IgD-negative memory B cell (primary cell): Measurements from ENCODE around the gene HSF4. TPM values are rescaled to one million over a fixed set of nuclear protein-coding genes. Genes with fewer than 3 reads are reported as not detected.

Experiments
- H3K27ac Mint-ChIP-seq, 3 donors: one replicate each; pipeline ENCODE4 v1.8.0; 2020 to 2022; ENCODE audit warnings: mild to moderate bottlenecking in 3 of 3, mixed read lengths in 3 of 3, moderate library complexity in 1 of 3
- H3K27me3 Mint-ChIP-seq: one replicate; pipeline ENCODE4 v1.8.0; 2021; ENCODE audit warnings: mixed read lengths
- H3K36me3 Mint-ChIP-seq: one replicate; pipeline ENCODE4 v1.8.0; 2020; ENCODE audit warnings: mild to moderate bottlenecking, mixed read lengths
- H3K4me1 Mint-ChIP-seq, 3 donors: one replicate each; pipeline ENCODE4 v1.8.0; 2020 to 2022; ENCODE audit warnings: mixed read lengths in 3 of 3, mild to moderate bottlenecking in 1 of 3
- H3K4me3 Mint-ChIP-seq, 4 donors: one replicate each; pipeline ENCODE4 v1.8.0; 2020 to 2022; ENCODE audit warnings: mild to moderate bottlenecking in 4 of 4, mixed read lengths in 4 of 4, moderate library complexity in 3 of 4
- H3K9me3 Mint-ChIP-seq, 3 donors: one replicate each; pipeline ENCODE4 v1.8.0; 2020 to 2021; ENCODE audit warnings: mixed read lengths in 3 of 3, mild to moderate bottlenecking in 1 of 3
- polyA plus RNA-seq: library from polyadenylated mRNA; unstranded; fragments of 300-500 nt; fragmentation: Illumina TruSeq; gene quantifications from one replicate; pipeline ENCODE4 v1.2.3, GENCODE V29; 2021

The HSF4 gene
- polyA plus RNA-seq, 1 donor from 2014 or later = not detected

DNA sequence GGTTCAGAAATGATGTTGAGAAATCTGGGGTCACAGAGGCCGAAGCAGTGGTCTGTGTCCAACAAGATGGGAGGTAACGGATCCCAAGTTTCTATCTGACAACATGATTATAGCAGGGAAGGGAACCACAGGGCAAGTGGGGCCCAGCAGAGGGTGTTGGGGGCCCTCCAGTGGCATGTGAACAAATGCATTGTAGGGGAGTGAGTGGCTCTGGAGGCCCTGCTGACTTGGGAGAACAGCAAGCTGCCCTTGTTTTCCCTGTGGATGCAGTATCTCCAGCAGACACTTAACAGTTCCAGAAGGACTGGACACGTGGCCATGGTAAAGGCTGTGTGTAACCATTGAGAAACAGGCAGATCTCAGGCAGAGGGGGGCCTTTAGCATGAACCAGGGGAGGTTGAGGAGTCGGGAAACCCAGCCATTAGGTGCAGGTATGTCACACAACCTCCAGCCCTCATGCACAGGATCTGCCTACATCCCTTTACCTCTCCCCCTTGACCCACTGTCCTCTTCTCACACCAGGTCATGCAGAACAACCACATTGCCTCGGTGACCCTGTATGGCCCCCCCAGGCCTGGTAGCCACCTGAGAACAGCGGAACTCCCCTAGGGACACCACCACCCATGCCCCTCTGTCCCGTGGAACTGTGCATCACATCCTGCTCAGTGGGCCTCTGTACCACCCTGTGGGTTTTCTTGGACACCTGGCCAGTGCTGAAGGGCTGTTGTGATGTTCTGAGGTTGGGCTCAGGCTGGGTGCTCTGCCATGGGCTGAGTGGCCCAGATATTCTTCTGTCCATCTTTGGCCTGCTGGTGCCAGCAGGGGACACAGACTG, 17.8 kb upstream of the HSF4 start:
- Mint-ChIP-seq H3K4me3 (no peak overlapping the region), H3K4me1 (peaks cover 1 to 5% (median 3%) of the 10 kb centered on the region in 3 donors), H3K27me3 (peaks cover 6% of the 10 kb centered on the region), H3K36me3 (peaks cover 12% of the 10 kb centered on the region), H3K9me3 (no peaks in the 10 kb centered on the region), H3K27ac (peak overlapping the region in 2 of 3 donors; percentile 32 to 83)

GRCh38 chr16:67147437-67148140, 17.0 kb upstream of the HSF4 start:
- H3K4me1 Mint-ChIP-seq = peaks cover 1 to 5% (median 3%) of the 10 kb centered on the region in 3 donors
- peaks cover 6% of the 10 kb centered on the region for H3K27me3 Mint-ChIP-seq
- peaks cover 12% of the 10 kb centered on the region for H3K36me3 Mint-ChIP-seq
- no peaks in the 10 kb centered on the region for H3K9me3 Mint-ChIP-seq
- H3K27ac Mint-ChIP-seq = peak overlapping the region in 1 of 3 donors; percentile 32
- H3K4me3 Mint-ChIP-seq = no peak overlapping the region

DNA sequence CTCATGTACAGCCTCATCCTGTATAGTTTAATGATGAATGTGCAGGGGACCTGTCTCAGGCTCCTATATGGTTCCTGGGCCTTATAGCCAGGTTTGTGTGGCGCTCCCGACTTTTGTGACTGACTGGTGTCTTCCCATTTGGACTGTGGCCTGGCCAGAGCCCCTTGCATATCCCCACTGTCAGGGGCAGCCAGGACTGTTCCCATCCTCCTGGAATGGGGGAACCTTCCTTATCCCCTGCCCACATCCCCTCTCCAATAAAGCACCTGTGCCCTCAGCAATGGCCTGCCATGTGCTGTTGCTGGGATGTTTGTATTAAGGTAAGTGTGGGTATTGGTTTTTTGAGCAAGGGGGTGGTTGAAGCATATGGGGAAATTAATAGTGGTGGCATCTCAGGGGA, 16.3 kb upstream of the HSF4 start:
- Mint-ChIP-seq H3K36me3 (peaks cover 12% of the 10 kb centered on the region), H3K27me3 (peaks cover 6% of the 10 kb centered on the region), H3K4me1 (peaks cover 1 to 5% (median 3%) of the 10 kb centered on the region in 3 donors), H3K9me3 (no peaks in the 10 kb centered on the region), H3K27ac (no peak overlapping the region), H3K4me3 (peak overlapping the region in 1 of 4 donors; percentile 53)

DNA sequence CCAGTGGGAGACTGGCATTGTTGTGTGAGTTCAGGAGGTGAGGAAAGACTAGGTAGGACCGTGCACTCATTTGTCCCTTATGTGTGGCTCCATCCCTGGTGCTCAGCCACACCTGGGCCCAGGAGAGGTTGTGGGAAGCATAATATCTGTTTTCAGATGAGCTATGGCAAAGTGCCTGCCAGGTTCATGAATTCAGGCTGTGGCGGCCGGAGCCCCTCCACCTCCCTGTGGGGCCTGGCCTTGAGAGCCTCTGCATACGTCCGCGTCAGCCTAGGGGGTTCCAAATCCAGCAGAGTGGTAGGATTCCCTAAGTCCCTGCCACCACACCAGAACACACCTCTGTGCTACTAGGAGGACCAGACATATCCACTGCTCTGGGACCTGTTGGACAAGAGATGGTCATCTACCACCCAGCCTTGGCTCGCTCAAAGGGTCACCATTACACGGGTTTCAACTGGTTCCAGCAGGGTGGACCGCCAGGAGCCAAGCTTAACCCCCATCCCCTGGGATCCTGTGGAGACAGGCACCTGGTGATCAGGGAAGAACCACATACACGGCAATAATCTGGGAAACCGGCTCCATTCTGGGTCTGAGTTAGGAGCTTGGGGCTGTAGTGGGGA, 15.8 kb upstream of the HSF4 start:
- Mint-ChIP-seq H3K9me3 (no peaks in the 10 kb centered on the region), H3K27me3 (peaks cover 6% of the 10 kb centered on the region), H3K27ac (peak overlapping the region in 1 of 3 donors; percentile 35), H3K4me1 (peaks cover 1 to 5% (median 5%) of the 10 kb centered on the region in 3 donors), H3K36me3 (peaks cover 9% of the 10 kb centered on the region), H3K4me3 (peak overlapping the region in 1 of 4 donors; percentile 53)

DNA sequence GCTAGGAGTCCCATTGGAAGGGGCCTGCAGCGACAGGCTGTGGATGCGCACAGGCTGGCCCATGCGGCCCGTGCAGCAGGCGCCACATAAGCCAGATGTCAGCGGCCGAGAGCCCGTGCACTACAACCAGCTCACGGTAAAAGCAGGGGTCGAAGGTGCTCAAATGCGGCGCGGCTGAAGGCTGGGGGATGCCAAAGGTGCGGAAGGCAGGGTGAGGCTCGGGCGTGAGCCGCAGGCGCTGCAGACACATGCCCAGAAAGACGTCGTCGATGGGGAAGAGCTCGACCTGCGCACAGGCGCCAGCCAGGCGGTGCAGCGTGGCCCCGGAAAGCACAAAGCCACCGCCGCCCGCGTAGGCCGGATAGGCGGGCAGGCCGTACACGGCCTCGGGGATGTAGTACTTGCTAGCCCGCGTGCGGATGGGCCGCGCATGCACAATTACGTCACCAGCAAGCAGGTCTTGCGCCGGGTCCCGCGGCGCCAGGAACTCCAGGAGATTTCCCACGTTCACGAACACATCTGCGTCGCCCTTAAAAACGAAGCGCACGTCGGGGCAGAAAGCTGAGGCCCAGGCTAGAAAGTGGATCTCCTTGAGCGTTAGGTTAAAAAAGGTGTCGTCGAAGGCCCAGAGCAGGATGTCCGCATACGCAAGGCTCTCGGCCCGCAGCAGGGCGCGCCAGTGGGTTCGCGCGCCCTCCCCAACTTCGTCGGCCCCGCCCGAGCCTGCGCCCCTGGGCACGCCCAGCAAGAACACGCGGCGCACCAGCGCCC, 15.1 kb upstream of the HSF4 start:
- H3K4me3 Mint-ChIP-seq = peak overlapping the region in 3 of 4 donors; percentile 48 to 53 (median 51)
- peaks cover 3 to 7% (median 5%) of the 10 kb centered on the region in 3 donors for H3K4me1 Mint-ChIP-seq
- H3K27me3 Mint-ChIP-seq = peaks cover 6% of the 10 kb centered on the region
- peaks cover 8% of the 10 kb centered on the region for H3K36me3 Mint-ChIP-seq
- peak overlapping the region in 1 of 3 donors; percentile 35 for H3K27ac Mint-ChIP-seq
- H3K9me3 Mint-ChIP-seq = no peaks in the 10 kb centered on the region

DNA sequence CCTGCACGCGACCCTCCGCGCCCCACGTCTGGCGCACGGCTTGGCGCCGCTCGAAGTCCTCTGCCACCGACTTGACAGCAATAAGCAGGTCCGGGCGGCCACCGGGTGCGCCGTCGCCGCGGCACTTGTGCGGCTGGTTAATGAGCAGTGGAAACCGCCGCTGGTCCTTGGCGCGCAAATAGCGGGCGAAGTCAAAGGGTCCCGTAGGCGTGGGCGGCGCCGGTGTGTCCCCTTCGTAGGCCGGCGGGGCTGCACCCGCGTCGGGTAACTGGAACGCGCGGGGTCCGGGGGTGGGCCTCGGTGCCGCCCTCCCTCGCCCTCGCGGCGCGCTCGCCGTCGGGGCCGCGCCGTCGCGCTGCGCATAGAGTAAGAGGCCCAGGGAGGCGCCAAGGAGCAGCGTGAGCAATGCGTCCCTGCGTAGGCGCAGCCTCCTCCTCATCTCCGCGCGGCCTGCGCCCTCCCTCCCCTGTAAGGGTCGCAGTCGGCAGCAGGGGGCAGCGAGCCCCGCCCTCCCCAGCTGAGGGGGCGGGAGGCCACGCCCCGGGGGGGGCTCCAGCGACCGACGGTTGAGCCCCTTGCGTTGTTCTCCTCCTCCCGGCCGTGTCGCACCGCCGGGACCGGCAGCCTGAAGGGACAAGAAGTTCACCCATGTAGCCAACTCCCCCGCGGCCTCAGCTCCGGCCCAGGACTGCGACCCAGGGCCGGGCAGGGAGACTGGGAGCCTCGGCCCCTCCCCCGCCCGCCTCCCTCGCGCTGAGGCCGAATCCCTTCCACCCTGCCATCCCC, 14.3 kb upstream of the HSF4 start:
- peak overlapping the region in 2 of 4 donors; percentile 23 to 75 for H3K4me3 Mint-ChIP-seq

DNA sequence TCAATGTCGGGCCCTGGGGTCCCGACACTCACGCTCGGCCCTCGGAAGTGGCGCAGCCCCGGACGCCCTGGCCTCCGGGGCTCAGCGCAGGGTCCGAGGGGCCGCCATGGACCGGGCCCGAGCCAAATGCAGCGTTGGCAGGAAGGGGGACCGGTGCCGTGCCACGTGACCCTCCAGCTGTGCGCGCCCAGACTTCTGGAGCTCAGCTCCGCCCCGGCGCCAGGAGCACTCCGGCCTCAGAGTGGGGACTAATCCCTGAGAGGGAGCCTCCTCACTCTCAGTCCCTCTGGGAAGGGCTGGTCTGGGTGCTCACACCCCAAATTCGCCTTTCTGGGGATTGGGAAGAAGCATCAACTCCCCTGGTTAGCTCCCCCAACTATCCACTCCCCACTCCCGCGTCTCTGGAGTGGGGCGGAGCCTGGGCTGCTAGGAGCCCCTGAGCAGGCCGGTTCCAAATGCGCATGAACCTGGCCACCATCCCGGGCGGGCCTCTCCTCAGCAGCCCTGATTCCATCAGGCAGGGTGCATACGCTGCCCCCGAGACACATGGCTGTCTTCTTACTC, 13.6 kb upstream of the HSF4 start, which contains the start of gene B3GNT9:
TSS of gene B3GNT9 (minus strand) at position 166 of the 564 bp plus-strand sequence. CDS start 513 bp downstream, outside the sequence.
- peak within 1 kb of the TSS; percentile 69 to 83 (median 78) for H3K4me3 Mint-ChIP-seq
- peaks cover 2% of the 10 kb centered on the region for H3K36me3 Mint-ChIP-seq
- peaks cover 5 to 11% (median 5%) of the 10 kb centered on the region in 3 donors for H3K4me1 Mint-ChIP-seq
- peaks cover 6% of the 10 kb centered on the region for H3K27me3 Mint-ChIP-seq
- no peaks in the 10 kb centered on the region for H3K9me3 Mint-ChIP-seq
- no peak within 1 kb of the TSS for H3K27ac Mint-ChIP-seq

More for the DNA sequence above, 14.3 kb upstream of the HSF4 start:
- Mint-ChIP-seq H3K9me3 (no peaks in the 10 kb centered on the region), H3K27me3 (peaks cover 6% of the 10 kb centered on the region), H3K4me1 (peaks cover 4 to 7% (median 5%) of the 10 kb centered on the region in 3 donors), H3K36me3 (peaks cover 2% of the 10 kb centered on the region), H3K27ac (no peak overlapping the region)

DNA sequence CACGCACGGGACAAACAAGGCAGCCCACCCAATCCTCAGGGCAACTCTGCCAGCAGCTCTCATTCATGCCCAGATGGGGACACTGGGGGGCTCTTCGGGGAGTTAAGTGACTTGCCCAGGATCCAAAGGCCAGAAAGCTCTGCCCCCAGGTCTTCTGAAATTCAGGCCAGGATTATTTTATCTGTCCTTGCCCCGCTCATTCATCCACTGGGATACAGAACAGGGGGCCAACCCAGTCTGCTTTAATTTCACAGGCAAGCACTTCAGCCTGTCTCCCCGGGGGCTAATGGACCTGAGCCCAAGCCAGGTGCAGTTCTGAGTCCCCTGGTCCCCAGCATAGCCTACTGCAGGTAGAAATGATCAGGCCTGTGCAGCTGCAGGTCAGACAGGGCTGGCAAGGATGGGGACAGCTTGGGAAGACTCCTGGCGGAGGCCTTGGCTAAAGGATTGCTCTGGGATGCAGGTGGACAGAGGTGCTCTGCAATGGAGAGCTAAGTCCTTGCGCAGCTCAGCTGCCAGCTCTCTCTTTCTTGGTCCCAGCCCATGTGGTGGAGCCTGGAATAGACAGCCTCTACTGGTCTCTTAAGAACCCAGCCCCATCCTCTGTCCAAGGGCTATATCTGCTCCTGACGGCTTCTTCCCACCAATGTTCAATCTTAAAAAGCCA, 13.0 kb upstream of the HSF4 start:
- Mint-ChIP-seq H3K27ac (no peak overlapping the region), H3K36me3 (peaks cover 2% of the 10 kb centered on the region), H3K9me3 (no peaks in the 10 kb centered on the region), H3K4me1 (peaks cover 5 to 16% (median 11%) of the 10 kb centered on the region in 3 donors), H3K4me3 (peak overlapping the region; percentile 69 to 83 (median 78)), H3K27me3 (peaks cover 6% of the 10 kb centered on the region)

DNA sequence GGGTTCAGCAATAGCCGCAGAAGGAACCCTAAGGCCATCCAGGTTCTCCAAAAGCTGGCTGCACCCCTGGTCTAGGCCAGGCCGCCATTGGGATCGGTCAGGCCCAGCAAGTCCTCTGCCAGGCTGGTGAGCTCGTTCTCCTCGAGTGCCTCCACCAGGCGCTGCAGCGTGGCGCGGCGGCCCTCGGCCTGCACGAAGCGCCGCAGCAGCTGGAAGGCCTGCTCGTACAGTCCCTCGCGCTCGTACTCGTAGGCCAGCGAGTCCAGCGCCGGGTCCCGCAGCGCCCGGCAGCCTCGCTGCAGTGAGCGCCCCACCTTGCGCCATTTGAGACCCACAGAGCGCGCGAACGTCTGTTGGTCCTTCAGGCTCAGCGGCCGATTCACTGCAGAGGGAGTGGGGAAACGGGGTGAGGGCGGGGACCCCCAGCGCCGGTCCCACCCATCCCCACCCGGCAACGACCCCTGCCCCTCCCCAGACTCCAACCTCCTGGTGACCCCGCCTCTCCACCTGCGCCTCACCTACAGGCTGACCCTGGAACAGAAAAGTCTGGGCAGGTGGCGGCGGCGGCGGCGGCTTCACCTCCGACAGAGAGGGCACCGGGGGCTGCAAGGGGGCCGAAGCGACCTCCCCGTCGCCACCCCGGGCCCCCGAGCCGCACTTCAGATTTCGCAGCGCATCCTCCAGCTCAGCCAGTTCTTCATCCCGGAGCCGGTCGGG, 9.8 kb upstream of the HSF4 start:
- Mint-ChIP-seq H3K36me3 (no peaks in the 10 kb centered on the region), H3K4me1 (peaks cover 19 to 35% (median 30%) of the 10 kb centered on the region in 3 donors), H3K27ac (no peak overlapping the region), H3K4me3 (peak overlapping the region in 1 of 4 donors; percentile 87), H3K27me3 (no peaks in the 10 kb centered on the region), H3K9me3 (no peaks in the 10 kb centered on the region)

DNA sequence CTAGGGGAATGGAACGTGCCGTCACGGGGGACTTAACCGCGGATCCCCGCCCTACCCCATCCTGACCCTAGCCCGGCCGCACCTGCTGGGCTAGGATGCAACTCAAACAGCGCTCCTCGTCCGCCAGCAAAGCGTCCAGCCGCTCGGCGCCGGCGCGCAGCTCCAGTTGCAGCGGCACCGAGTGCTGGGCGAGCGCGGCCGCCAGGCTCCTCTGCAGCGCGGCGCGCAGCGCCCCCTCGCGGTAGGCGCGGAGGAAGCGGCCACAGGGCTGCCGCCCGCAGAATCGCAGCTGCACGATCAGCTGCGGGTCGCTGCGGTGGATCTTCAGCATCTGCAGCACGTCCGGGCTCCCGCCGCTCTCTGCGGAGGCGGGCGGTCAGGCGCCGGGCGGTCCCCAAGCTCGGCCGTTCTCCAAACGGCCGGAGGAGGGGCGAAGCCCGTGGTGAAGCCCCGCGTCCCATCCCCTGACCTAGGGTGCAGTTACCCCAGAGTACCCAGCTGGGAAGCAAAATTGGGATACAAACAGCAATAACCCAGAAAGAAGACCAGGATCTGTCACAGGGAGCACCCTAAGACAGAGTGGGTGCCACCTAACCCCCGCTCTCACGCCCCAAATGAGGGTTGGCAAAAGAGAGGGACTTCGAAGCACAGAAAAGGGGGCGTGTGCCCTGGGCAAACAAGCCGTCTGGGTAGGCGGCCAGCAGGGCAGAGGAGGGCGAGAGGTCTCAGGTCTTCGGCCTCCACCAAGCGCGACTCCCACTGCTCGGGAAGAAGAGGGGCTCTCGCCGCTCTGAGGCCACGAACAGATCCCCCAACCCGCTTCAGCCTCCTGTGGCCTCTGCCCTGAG, 9.0 kb upstream of the HSF4 start:
- no peaks in the 10 kb centered on the region for H3K36me3 Mint-ChIP-seq
- no peaks in the 10 kb centered on the region for H3K9me3 Mint-ChIP-seq
- H3K4me3 Mint-ChIP-seq = peak overlapping the region; percentile 20 to 87 (median 70)
- peaks cover 19 to 38% (median 30%) of the 10 kb centered on the region in 3 donors for H3K4me1 Mint-ChIP-seq
- H3K27me3 Mint-ChIP-seq = no peaks in the 10 kb centered on the region
- peak overlapping the region in 1 of 3 donors; percentile 97 for H3K27ac Mint-ChIP-seq

DNA sequence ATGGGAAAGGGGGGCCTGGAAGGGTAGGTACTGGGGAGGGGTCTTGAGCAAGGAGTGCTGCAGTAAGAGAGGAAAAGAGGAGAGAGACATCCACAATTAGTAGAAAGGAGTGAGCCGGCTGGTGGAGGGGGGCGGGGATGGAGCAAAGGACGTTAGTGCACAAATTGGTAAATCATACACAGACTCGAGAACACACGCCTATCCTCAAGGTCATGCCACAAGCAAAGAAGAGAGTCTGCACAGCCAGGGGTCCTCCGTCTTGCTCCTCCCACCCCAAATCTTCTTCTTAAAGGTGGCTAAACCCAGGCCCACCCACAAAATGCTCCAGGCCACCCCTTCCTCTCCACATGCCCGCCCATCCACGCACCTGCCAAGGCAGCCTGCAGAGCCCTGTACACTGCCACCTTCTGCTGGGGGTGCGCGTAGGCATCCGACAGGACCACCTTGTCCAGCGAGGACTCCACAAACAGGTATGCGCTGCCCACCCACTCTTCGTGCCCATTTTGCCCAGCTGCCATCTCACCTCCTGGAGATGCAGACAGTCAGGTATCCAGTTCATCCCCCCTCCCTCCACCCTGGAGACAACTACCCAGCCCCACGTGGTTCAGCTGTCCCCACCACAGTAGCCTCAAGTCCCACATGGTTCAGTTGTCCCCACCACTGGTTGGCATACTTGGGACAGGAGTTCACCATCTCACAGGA, 8.3 kb upstream of the HSF4 start:
- no peaks in the 10 kb centered on the region for H3K36me3 Mint-ChIP-seq
- H3K27me3 Mint-ChIP-seq = peaks cover 4% of the 10 kb centered on the region
- H3K4me3 Mint-ChIP-seq = peak overlapping the region in 2 of 4 donors; percentile 63 to 72
- H3K9me3 Mint-ChIP-seq = no peaks in the 10 kb centered on the region
- H3K27ac Mint-ChIP-seq = peak overlapping the region; percentile 14 to 97 (median 19)
- peaks cover 25 to 34% (median 34%) of the 10 kb centered on the region in 3 donors for H3K4me1 Mint-ChIP-seq
